ENCODE data around the gene METTL27. TPM values are rescaled to one million over a fixed set of nuclear protein-coding genes. Genes with fewer than 3 reads are reported as not detected.

Gene METTL27
- total and polyA plus RNA-seq, 10 donors = 0.59 to 8.5 (median 2.9) TPM

DNA sequence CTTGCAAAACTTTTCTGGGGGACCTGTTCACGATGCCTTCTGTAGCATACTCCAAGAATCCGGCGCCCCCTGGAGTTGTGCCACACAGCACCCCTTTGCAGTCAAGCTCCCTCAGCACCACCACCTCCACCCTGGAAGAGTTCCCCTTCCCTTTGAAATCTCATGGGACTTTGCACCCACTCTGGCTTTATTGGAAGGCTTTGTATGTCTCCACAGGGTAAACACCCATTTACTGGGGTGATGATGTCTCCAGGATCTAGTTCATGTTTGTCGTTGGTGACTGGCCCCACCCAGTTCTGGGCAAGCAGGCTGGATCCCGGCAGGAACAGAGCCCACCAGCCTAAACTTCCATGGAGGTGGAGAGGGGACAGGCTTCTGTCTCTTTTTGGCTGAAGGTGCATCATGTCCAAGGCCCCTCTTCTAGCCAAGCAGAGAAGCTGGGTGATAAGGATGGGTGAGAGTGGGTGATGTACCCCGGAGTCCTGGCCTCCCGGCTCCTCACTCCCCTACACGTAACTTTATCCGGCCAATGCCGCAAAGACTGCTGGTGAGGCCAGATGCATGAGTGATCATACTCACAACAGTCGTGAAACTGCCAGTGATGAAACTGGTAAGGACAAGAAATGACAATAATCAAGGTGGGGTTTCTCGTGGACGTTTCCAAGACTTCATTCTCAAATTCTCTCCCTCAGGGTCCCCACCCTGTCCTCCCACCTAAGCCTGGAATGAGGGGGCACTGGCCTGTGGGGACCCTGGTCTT lies 12.2 kb downstream of the METTL27 start:
- Histone ChIP-seq H3K4me1 (peaks cover 15 to 75% (median 43%) of the 10 kb centered on the region in 6 donors), H3K9me3 (no peaks in the 10 kb centered on the region), H3K27ac (no peak overlapping the region), H3K27me3 (replicated peaks in 1 of 7) (no peaks in the 10 kb centered on the region), H3K36me3 (no peaks in the 10 kb centered on the region), H3K4me3 (no peak overlapping the region)
- 75 to 89% (median 83%) methylated on average over 12 to 13 of the region's 13 CpGs for WGBS, 5 donors
- no peak for DNase-seq
- intact Hi-C loops (cut with DNase I; ENCODE audit: low total_unique reads) = no loop called here
- TF ChIP-seq, protein P1, sequence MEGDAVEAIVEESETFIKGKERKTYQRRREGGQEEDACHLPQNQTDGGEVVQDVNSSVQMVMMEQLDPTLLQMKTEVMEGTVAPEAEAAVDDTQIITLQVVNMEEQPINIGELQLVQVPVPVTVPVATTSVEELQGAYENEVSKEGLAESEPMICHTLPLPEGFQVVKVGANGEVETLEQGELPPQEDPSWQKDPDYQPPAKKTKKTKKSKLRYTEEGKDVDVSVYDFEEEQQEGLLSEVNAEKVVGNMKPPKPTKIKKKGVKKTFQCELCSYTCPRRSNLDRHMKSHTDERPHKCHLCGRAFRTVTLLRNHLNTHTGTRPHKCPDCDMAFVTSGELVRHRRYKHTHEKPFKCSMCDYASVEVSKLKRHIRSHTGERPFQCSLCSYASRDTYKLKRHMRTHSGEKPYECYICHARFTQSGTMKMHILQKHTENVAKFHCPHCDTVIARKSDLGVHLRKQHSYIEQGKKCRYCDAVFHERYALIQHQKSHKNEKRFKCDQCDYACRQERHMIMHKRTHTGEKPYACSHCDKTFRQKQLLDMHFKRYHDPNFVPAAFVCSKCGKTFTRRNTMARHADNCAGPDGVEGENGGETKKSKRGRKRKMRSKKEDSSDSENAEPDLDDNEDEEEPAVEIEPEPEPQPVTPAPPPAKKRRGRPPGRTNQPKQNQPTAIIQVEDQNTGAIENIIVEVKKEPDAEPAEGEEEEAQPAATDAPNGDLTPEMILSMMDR (IDR thresholded peaks at IDR 0.05 in 8 of 11, conservative IDR thresholded peaks at IDR 0.05 in 3 of 11) = no peak
- no peak for TF ChIP-seq POLR2A (IDR thresholded peaks at IDR 0.05)
- no peak for TF ChIP-seq POLR2AphosphoS5 (IDR thresholded peaks at IDR 0.05)

DNA sequence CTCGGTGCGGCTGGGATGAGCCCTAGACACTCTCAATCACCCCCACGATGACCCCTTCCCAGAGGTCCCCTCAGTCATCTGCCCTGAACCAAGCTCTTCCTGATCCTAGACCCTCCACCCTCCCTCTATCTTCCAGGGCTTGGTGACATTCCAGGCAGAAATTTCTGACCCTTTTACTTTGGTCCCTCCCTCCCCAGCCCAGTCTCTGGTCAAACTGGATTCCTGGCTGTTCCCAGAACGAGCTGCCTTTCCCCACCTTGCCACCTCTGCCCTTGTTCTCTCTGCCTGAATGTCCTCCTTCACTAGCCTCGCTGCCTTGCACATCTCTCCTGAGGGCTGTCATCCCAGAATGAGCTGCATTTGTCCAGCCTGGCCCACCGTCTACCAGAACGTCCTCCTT lies 12.8 kb downstream of the METTL27 start:
- TF ChIP-seq POLR2AphosphoS5 (IDR thresholded peaks at IDR 0.05) = no peak
- TF ChIP-seq, protein P1 (IDR thresholded peaks at IDR 0.05 in 8 of 11, conservative IDR thresholded peaks at IDR 0.05 in 3 of 11) = no peak
- no peak for TF ChIP-seq POLR2A (IDR thresholded peaks at IDR 0.05)
- intact Hi-C loops (cut with DNase I; ENCODE audit: low total_unique reads) = no loop called here
- no peaks in the 10 kb centered on the region for H3K9me3 ChIP-seq
- no peaks in the 10 kb centered on the region for H3K27me3 ChIP-seq (replicated peaks in 1 of 7)
- WGBS, 5 donors = 64 to 74% (median 66%) methylated on average over 6 to 7 of the region's 7 CpGs
- H3K27ac ChIP-seq = no peak overlapping the region
- DNase-seq = no peak
- no peaks in the 10 kb centered on the region for H3K36me3 ChIP-seq
- H3K4me3 ChIP-seq = no peak overlapping the region
- H3K4me1 ChIP-seq = peaks cover 15 to 75% (median 43%) of the 10 kb centered on the region in 6 donors

DNA sequence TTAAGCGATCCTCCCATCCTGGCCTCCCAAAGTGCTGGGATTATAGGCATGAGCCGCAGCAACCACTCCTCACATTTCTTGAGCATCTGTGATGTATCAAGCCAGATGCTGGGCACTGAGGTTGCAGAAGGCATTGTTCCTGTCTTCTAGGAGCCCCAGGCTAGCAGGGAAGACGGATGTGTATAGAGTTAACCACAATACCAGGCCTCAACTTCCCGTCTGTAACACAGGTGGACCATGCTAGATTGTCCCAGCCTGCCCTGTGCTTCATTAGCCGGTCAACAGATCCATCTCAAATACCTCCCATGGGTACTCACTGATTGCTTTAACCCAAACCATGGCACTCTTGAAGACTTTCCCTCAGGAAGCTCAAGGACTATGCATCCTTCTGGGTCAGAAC lies 13.3 kb downstream of the METTL27 start:
- intact Hi-C loops (cut with DNase I; ENCODE audit: low total_unique reads) = no loop called here
- TF ChIP-seq, protein P1 (IDR thresholded peaks at IDR 0.05 in 8 of 11, conservative IDR thresholded peaks at IDR 0.05 in 3 of 11) = no peak
- TF ChIP-seq POLR2AphosphoS5 (IDR thresholded peaks at IDR 0.05) (no peak), POLR2A (IDR thresholded peaks at IDR 0.05) (no peak)
- DNase-seq = no peak
- 62 to 80% (median 69%) methylated on average over 5 of the region's 5 CpGs for WGBS, 5 donors
- Histone ChIP-seq H3K36me3 (no peaks in the 10 kb centered on the region), H3K27me3 (replicated peaks in 1 of 7) (no peaks in the 10 kb centered on the region), H3K4me1 (peaks cover 15 to 75% (median 43%) of the 10 kb centered on the region in 6 donors), H3K9me3 (no peaks in the 10 kb centered on the region), H3K27ac (no peak overlapping the region), H3K4me3 (no peak overlapping the region)

DNA sequence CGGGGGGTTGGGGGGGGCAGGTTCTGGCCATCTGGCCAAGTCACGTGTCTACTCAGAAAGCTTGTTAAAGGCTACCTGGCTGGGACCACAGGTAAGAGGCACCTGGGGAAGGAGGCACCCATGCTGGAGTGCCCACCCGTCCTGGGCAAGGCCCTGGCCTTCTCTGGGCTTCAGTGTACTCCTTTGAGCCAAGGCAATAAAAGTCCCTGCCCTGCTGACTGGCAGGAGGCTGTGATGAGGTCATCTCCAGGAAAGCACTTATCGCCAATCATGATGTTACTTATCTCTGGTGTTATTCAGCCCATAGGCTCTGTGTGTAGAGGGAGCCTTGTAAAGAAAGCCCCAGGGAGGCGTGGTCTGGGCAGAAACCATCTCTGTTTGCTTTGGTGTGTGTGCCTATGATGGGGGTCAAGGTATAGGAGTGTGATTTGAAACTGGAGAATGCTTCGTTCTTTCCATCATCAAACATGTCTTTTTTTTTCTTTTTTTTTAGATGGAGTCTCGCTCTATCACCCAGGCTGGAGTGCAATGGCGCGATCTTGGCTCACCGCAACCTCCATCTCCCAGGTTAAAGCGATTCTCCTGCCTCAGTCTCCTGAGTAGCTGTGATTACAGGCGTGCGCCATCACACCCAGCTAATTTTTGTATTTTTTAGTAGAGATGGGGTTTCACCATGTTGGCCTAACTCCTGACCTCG lies 14.1 kb downstream of the METTL27 start:
- Histone ChIP-seq H3K27ac (peak overlapping the region in 6 of 8 donors; percentile 21 to 46 (median 38)), H3K4me3 (no peak overlapping the region), H3K9me3 (no peaks in the 10 kb centered on the region), H3K4me1 (peaks cover 15 to 75% (median 43%) of the 10 kb centered on the region in 6 donors), H3K27me3 (replicated peaks in 1 of 7) (no peaks in the 10 kb centered on the region), H3K36me3 (no peaks in the 10 kb centered on the region)
- intact Hi-C loops (cut with DNase I; ENCODE audit: low total_unique reads) = no loop called here
- TF ChIP-seq, protein P1 (IDR thresholded peaks at IDR 0.05 in 8 of 11, conservative IDR thresholded peaks at IDR 0.05 in 3 of 11) = no peak
- TF ChIP-seq POLR2AphosphoS5 (IDR thresholded peaks at IDR 0.05) (peak in 1 of 3 donors; percentile 30), POLR2A (IDR thresholded peaks at IDR 0.05) (no peak)
- no peak for DNase-seq
- 55 to 75% (median 68%) methylated on average over 13 to 14 of the region's 14 CpGs for WGBS, 5 donors

Data from spleen (tissue), 11 donors.